Forelimb muscle (tissue), 1 donor: ENCODE measurements around the gene MUC20. TPM values are rescaled to one million over a fixed set of nuclear protein-coding genes. Genes with fewer than 3 reads are reported as not detected.
A peak's percentile ranks its signal among the peaks of the same experiment; 100 is the strongest.

Source experiments
- DNase-seq: peaks from one replicate; pipeline ENCODE4 v3.0.0-alpha.2; 2013; ENCODE audit warnings: low read depth
- polyA plus RNA-seq: library from polyadenylated mRNA; unstranded; fragments of 120-200 nt; gene quantifications from one replicate; pipeline ENCODE4 v1.2.1, GENCODE V29; 2013; ENCODE audit not compliant: insufficient read length

The MUC20 gene
- polyA plus RNA-seq, 1 donor = 3.5 TPM

DNA sequence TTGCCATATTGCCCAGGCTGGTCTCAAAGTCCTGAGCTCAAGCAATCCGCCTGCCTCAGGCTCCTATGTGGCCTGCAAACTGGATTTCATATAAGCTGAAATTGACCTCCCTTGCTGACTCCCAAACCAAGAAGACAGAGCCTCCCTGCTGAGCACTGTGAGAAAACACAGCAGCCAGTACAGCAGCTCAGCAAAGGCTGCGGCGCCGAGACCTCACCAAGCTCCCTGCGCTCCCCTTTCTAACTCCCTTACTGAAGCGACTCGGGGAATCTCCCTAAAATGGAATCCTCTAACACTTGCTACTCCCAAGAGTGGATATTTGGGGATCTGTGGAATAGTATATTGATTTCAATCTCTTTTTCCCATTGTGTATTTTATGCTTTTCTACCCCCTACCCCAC is 34.6 kb downstream of the MUC20 start:
- no peak for DNase-seq

DNA sequence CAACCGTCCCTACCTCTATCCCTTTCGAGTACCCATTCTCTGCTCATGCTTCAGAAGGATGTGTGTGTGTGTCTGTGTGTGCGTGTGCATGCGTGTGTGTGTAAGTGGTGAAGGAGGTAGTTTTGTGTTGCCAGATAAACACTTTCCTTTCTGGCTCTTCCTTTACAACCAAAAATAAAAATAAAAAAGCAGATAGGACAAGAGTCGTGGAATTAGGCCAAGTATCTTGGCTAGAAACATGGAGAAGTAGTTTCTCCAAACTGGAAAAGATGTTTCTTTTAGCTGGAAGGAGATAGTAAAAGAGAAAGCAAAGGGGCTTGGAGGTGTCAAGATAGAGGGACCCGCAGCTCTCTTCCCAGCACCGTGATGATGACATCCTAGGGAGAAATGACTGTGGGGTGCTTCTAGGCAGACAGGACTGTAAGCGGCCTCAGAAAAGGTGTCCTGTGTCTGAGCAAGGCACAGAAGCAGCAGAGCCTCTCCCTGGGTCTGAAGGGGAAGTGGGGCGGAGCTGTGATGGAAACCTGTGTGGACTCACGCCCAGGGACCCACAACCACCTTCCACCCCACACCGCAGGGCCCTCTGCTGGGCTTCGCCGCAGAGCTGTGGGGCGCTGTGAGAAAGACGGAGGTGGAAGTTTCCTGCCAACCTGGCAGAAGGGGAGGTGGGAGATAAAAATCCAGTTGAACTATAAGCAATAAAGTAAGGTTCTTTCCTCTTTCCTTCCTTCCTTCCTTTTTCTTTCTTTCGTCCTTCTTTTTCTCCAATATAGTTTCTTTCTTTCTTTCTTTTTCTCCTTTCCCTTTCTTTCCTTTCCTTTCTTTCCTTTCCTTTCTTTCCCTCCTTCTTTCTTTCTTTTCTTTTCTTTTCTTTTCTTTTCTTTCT is 35.3 kb downstream of the MUC20 start:
- peak; percentile 34 for DNase-seq

DNA sequence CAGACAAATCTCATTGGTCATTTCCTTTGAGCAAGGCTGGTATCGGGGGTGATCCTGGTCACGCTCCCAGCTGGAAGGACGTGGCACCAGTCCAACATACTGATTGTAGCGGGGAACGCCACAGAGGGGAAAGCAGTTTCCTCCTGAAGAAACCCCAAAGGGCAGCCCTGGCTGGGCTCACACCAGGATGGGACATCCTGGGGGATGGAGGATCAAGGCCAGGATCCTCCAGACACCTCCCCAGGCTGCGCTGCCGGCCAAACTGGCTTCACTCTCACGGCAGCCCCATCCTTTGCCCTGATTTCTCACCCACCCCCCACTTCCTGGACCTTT is 36.6 kb downstream of the MUC20 start:
- DNase-seq = no peak

DNA sequence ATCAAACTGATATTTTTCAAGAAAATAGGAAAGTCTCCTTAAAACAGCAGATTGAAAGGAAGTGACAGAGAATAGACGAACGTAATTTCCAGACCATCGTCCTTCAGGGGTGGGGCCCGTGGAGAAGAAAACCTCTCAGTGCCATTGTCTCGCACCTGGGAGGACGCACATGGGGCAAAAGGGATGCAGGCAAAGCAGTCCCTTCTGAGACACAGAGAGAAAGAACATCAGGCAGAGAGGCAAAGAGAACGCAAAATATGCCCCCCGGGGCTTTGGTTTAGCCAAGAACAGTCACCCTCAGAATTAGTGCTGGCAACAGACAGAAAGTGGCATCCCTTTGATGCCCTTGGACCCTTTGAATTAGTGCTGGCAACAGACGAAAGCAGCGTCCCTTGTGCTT is 37.0 kb downstream of the MUC20 start:
- DNase-seq = no peak

DNA sequence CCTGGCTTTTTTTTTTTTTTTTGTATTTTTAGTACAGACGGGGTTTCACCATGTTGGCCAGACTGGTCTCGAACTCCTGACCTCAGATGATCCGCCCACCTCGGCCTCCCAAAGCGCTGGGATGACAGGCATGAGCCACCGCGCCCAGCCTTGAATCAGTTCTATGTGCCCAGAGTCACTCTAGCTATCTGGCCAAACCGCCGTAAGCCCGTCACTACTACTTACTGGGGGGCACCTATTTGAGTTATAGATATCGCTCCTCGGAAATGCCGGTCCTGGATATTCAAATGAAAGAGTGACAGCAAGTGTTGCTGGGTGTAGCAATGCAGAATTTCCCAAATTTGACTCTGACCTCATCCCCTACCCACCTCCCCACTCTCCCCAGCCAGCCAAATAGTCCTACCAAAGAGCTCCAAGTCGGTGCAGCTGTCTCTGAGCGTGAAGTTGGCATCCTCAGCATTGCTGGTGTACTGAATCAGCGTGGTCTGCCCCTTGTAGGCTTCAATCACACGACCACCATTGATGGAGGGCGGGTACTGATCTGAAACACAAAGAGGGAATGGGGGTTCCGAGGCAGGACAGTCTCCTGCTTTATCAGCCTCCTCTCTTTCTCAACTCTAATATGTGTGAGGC is 38.1 kb downstream of the MUC20 start:
- no peak for DNase-seq

DNA sequence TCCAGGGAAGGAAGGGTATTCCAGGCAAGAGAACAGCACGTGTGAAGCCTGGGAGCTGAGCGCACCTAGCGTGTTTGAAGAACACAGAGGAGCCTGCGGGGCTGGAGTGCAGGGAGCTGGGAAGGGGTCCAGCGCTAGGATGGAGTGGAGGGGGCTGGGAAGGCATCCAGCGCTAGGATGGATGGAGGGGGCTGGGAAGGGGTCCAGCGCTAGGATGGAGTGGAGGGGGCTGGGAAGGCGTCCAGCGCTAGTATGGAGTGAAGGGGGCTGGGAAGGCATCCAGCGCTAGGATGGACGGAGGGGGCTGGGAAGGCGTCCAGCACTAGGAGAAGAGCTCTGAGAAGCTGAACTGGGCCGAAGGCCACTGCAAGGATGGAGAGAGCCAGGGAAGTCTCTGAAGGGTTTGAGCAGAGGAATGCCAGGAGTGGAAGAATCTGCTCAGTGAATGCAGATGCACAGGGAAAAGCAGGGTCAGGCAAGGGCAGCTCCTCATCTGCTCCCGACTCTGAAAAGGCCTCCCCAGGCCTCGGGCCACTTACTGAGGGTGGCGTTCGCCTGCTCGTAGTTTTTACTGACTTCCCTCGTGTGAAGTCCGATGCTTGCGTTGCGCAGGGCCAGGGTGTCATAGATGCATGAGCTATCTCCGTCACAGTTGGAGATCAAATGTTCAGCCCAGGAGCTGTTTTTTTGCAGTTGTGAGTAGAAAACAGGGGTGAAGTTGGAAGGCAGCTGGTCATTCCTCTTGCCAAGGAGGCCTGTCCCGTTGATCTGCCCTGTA is 39.8 kb downstream of the MUC20 start:
- peak; percentile 62 for DNase-seq

DNA sequence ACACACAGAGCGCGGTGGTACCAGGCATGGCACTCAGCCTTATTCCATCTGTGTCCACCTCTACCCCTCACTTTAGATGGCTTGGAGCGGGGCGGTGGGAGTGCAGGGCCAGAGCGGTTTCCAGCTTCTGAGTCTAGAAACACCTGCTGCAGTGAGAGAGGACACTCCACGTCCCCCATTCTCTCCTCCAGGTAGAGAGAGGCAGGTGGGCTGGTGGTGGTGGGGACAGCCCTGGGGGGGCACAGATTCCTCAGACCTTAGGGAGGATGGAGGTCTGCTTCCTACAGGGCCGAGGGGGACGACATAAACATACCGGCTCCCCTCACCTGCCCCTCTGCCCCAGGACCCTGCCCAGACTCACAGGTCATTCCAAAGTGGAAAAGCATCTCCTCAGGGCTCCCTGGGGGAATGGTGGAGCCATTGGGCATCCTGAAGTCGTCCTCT is 40.4 kb downstream of the MUC20 start:
- DNase-seq = no peak

DNA sequence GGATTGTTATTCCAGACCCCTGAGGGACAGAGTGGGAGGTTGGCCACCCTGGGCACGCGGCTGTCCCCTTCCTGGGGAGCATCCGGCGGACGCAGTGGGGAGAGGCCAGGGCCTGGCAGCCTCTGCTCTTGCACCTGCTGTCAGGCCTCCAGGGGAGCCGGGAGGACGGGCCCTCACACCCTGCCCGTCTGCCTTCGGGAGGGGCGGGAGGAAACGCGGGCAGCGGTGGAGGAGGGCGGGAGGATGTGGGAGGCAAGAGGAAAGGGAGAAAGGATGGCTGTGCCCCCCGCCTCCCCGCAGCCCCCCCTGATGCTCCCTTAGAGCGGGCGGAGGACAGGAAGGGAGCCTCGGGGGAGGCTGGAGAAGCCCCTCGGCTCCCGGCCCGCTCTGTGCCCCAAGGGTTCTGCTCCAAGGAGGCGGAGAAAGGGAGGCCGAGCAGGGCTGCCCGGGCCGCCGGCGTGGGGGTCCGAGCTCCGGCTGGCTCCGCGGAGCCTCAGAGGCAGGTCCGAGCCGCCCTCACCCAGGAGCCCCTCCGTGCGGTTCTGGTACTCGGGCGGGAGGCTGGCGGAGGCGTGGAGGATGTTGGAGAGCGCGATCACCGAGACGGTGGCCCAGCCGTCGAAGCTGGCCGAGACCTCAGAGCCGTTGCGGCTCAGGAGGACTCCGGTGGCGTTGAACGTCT is 40.9 kb downstream of the MUC20 start:
- no peak for DNase-seq

DNA sequence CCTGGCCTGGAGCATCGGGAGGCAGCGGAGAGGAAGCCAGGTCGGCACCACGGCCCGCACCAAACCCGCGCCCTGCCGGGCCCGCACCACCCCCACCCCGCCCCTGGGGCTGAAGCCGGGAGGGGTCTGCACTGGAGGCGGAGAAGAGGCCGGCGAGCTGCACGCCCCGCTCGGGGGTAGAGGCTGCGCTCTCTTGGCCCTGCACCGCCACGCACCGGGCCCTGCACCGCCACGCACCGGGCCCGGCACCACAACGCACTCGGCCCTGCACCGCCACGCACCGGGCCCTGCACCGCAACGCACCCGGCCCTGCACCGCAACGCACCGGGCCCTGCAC is 41.4 kb downstream of the MUC20 start:
- DNase-seq = no peak

DNA sequence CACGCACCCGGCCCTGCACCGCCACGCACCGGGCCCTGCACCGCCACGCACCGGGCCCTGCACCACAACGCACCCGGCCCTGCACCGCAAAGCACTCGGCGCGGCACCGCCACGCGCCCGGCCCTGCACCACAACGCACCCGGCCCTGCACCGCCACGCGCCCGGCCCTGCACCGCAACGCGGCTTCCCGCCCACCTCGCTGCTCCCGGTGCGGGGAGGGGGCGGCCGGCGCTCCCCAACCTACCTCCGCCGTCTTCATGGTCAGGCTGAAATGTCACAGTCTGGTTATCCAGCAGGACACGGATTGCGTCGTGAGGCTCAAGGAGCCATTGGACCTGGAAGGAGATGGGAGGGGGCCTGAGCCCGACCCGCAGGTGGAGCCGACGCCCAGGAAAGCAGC is 41.8 kb downstream of the MUC20 start:
- DNase-seq = no peak

DNA sequence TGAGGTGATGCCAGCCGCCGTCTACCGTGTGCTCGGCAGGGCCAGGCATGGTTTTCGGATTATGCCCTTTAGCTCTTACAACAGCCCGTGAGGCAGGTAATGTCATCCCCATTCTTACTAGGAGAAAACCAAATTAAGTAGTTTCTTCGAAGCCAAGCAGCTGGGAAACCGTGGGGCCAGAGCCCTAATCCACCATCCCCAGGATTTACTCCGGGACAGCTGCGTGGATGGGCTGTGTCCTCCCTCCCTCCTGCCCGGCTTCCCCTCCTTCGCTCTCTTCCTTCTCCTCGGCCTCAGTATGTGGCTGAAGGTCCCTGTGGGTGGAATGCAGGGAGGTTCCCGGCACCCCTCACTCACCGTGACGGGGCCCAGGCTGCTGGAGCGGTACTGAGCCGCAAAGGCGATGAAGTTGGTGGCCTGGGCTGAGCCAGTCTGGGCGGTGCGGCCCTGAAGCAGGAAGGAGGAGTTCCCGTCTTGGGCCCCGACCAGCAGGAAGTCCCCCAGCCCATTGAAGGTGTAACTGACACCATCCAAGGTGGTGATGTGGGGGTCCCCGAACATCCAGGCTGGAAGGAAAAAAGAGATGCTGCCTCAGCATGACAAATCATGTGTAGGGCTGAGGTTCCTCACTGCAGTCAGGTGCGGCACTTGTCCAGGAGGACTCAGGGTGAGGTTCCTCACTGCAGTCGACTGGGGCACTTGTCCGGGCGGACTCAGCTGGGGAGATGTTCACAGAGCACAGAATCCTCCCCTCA is 42.5 kb downstream of the MUC20 start:
- DNase-seq = no peak

DNA sequence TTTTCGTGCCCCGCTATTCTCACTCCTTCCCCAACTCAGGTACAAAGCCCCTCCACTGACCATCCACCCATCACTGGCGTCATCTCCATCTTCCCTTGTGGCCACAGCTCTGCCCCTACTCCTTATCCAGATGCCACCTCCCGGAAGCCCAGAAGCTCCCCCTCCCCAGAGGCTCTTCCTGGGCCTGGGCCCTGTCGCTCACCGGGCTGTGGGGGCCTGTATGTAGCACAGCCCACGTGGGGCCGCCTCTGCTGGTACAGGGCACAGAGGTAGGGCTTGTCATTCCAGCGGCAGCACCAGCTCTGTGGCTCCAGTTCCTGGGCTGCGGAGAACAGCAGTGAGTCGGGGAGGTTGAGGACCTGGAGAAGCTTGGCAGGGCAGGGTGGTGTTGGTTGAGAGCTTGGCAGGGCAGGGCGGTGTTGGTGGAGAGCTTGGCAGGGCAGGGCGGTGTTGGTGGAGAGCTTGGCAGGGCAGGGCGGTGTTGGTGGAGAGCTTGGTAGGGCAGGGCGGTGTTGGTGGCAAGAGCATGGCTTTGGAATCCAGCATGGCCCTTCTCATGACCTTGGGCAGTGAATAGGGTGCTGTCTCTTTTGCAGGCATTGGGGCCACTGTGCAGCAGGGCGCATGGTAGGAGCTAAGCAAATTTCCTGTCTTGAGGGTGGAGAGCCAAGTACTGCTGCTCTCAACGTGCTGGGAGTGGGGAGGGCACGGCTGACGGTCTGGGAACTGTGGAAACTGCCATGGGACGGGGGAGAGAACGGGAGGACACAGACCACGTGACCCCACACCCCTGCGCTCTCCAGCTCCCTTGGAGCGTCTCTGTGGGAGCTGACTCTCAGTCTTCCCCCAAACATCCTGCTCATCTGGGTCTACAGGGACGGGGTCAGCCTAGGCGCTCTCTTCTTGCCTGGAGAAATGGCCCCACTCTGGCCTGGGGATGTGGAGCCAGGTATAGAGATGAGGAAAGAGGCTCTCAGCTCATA is 43.4 kb downstream of the MUC20 start:
- no peak for DNase-seq

DNA sequence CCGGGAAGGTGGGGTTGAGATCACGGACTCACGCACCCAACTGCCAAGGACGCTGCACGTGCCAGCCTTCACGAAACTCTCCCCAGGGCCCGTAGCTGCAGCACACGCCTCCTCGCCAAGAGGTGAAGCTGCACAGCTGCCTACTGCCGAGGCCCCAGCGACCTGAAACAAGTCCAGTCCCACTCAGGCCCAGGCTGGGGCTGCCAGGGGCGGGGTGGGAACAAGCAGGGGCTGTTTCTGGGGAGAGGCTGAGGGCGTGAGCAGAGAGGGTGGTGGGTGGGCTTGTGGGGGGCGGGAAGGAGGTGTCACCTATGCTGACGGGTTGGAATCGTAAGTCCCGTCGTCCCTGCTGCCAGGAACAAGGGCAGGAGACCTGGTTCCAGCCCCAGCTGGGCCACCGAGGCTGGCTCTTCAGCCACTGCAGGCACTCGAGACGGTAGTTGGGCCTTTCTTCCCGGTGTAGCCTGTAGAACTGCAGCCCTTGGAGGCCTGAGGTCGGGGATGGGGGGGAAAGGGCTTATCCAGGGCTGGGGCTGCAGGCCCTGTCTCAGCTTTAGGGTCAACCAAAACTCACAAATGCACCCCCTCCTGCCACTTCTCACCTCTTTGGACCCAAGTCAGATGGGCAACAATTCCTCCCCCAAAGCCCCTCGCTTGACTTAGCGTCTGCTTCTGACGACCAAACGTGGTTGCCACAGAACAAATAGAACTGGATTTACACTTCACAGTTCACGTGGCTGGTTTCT is 44.4 kb downstream of the MUC20 start:
- DNase-seq = no peak

DNA sequence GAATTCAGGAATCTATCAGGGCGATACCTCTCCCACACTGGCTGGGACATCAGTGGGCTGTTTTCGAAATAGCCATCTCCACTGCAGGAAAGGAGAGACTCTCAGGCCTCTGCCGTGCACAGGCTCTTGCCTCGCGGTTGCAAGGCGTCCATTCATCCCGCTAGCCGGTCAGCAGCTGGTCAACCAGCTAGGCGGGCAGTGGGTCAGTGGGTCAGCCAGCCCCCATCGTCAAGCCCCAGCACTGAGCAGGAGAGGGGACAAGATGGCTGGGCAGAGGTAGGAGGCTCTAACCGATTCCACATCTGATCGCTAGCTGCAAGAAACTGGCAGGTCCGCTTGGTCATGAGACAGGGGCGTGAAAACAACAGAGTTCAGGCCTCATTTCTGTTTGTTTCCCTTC is 45.9 kb downstream of the MUC20 start:
- no peak for DNase-seq

DNA sequence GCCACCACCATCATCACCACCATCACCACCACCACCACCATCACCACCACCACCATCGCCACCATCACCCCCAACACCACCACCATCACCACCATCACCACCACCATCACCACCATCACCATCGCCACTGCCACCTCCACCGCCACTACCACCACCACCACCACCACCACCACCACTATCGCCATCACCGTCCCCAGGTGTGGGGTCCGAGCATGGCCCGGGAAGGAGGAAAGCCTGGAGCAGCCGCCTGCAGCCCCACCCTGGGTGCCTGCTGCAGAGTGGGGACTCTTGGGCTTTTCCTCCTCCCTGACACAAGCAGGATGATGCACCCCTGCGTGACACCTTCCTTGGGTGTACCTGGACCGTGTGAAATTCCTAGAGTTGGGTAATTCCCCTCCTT is 47.0 kb downstream of the MUC20 start:
- DNase-seq = no peak

DNA sequence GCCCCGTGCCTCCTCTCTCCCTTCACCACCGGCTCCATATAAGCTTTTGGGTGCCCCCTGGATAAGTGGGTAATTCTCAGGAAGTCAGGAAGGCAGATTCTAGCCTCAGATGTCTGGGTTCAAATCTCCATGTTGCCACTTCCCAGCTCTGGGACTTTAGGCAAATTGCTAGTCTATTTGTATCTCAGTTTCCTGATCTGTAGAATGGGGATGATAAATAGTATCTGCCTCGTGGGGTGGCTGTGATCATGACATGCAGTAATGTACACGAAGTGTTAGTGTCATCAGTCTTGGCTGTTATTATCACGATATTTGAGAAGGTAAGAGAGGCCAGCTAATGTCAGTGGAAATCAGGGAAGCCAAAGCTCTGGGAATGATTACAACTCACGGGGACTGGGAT is 47.6 kb downstream of the MUC20 start:
- no peak for DNase-seq

DNA sequence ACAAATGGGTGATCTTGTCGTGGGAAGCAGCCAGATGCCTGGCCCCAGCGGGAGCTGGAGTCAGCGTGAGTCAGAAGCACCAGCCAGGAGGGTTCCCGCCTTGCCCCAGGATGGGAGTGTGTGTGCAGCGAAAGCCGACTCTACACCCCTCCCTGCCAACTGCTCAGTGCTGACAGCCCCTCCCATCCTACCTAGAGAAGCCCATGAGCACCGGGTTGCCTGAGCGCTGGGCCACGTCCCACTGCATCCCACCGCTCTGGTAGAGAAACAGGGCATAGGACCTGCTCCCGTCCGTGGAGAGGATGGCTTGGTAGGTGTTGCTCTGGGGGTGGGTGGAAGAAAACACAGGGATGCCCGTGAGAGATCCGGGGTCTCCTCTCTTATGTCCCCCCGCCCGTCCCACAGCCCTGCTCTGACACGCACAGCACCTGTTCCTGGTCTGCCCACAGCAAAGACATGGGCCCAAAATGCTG is 48.1 kb downstream of the MUC20 start:
- no peak for DNase-seq

DNA sequence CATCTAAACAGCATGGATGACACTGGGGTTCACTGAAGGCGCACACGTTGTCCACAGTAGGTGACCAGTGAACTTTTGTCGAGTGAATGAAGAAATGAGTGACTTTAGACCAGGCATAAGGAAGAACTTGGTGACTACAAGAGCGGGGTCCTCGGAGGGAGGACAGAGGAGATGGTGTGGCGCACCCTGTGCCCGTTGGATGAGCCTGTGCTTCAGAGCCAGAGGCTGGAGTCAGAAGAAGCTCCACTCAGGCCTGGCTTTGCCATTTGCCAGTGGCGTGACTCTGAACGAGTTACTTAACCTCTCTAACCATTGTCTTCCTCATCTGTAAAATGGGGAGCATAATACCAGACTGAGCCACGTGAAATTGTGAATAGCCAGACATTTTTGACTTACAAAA is 48.8 kb downstream of the MUC20 start:
- DNase-seq = no peak

DNA sequence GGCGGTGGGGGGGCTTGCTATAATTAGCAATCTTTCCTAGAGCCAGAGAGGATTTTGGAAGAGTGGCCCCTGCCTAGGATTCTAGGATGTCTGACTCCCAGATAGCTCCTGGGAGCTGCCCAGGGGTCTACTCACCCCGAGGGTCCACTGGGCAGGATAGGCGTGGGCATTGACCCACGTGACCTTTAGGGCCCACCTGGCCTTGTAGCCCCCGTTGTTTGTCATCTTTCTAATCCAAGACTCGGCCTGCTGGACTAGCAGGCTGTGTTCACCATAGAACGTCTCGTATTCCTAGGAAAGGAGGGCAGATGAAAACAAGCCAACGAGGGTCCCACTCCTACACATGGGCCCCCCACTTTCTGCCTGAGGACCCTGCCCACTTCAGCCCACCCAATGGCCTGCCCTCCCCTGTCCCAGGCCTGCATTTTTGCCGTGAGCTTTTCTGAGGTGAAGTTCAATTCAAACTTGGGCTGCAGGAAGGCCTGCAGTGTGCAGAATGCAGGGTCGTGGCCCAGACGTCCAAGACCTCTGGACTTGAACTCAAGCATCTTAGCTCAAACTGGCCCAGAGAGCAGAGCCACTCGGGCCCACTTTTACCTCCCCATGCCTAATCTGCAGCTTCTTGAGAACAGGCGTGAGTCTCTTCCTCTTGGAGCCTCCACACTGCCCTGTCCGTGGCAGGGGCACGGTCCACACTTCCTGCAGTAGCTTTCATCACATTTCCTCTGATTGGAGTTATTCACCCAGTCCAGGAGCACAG is 49.5 kb downstream of the MUC20 start:
- DNase-seq = no peak
